Panc1 (cell line): ENCODE results near the gene TUBA1B. TPM values are rescaled to one million over a fixed set of nuclear protein-coding genes. Genes with fewer than 3 reads are reported as not detected.

Experiments
- ATAC-seq: fragments of 200-7000 bp; cut with Tn5 transposase; 2 replicates; pipeline ENCODE4 v1.9.1; 2020; ENCODE audit warnings: mild to moderate bottlenecking, moderate library complexity
- Bru-seq: library from RNA; stranded (reverse); fragments of 400-500 nt; gene quantifications from one replicate; lab custom pipeline; 2021; lab: Mats Ljungman, UMichigan
- BruChase-seq, 2 experiments: library from RNA; stranded (reverse); fragments of 400-500 nt; gene quantifications; one replicate each; lab custom pipeline; 2021; lab: Mats Ljungman, UMichigan
- BruUV-seq: library from RNA; stranded (reverse); fragments of 400-500 nt; replicated peaks from 2 replicates; lab custom pipeline; 2021; lab: Mats Ljungman, UMichigan
- CTCF ChIA-PET: fragments of 300-600 bp; sonication (Branson Sonifier 250); formaldehyde crosslinking; loops from one replicate; lab custom pipeline; 2022; ENCODE audit warnings: antibody characterized with exemption; lab: Charles Lee
- POLR2A ChIA-PET: fragments of 300-600 bp; sonication (Branson Sonifier 250); formaldehyde crosslinking; loops from one replicate; lab custom pipeline; 2022; ENCODE audit warnings: antibody characterized with exemption; lab: Charles Lee
- DNase-seq: peaks from one replicate; pipeline ENCODE4 v3.0.0-alpha.2; 2010; ENCODE audit warnings: low read depth, low spot score
- H3K27ac ChIP-seq: 2 replicates; pipeline ENCODE4 v1.5.1; 2011; ENCODE audit warnings: mild to moderate bottlenecking, low read length, inconsistent platforms
- H3K27me3 ChIP-seq: fragments of 200-500 bp; sonication (Bioruptor generic); 2 replicates; pipeline ENCODE4 v1.6.0; 2014; ENCODE audit warnings: low read length, inconsistent platforms; ENCODE audit not compliant: control insufficient read depth, insufficient read depth
- H3K36me3 ChIP-seq: fragments of 200-500 bp; sonication (Bioruptor generic); 2 replicates; pipeline ENCODE4 v1.5.1; 2014; ENCODE audit warnings: inconsistent platforms, mild to moderate bottlenecking, low read length, moderate library complexity; ENCODE audit not compliant: control insufficient read depth, insufficient read depth
- H3K4me1 ChIP-seq: 2 replicates; pipeline ENCODE4 v1.5.1; 2011; ENCODE audit warnings: inconsistent platforms, mild to moderate bottlenecking, low read length, moderate library complexity; ENCODE audit not compliant: control insufficient read depth, insufficient read depth
- H3K4me3 ChIP-seq, 2 experiments: 2 replicates each; pipeline ENCODE4 v1.5.1; 2011 to 2012; ENCODE audit warnings: low read depth in 2 of 2, low read length in 2 of 2, mild to moderate bottlenecking in 2 of 2, inconsistent platforms in 1 of 2, moderate library complexity in 1 of 2
- H3K9me3 ChIP-seq: fragments of 200-500 bp; sonication (Bioruptor generic); 2 replicates; pipeline ENCODE4 v1.5.1; 2014; ENCODE audit warnings: low read depth, mild to moderate bottlenecking, inconsistent platforms, low read length, moderate library complexity; ENCODE audit not compliant: control insufficient read depth, insufficient read depth
- CTCF ChIP-seq: fragments of 450-650 bp; IDR thresholded peaks from 2 replicates; pipeline ENCODE4 v1.5.1; 2017; ENCODE audit warnings: mild to moderate bottlenecking
- POLR2AphosphoS5 ChIP-seq: IDR thresholded peaks from 2 replicates; pipeline ENCODE4 v1.6.1; 2012; ENCODE audit warnings: mild to moderate bottlenecking, low read depth, low read length, moderate library complexity
- REST ChIP-seq, 2 experiments: IDR thresholded peaks; 2 replicates each; pipeline ENCODE4 v1.6.1; 2011 to 2012; ENCODE audit warnings: low read depth in 2 of 2, control low read depth in 1 of 2, low read length in 1 of 2, mild to moderate bottlenecking in 1 of 2, moderate library complexity in 1 of 2; ENCODE audit not compliant: insufficient read depth in 1 of 2
- SIN3A ChIP-seq: IDR thresholded peaks from 2 replicates; pipeline ENCODE4 v1.6.1; 2012; ENCODE audit warnings: low read depth, mild to moderate bottlenecking, low read length, moderate library complexity, borderline replicate concordance; ENCODE audit not compliant: insufficient read depth
- TCF7L2 ChIP-seq: IDR thresholded peaks from 2 replicates; pipeline ENCODE4 v1.6.1; 2011; ENCODE audit warnings: mild to moderate bottlenecking, low read depth, low read length, inconsistent platforms
- in situ Hi-C: cut with HindIII; loops from 2 replicates; pipeline ENCODE4 v1.10.0; 2016; ENCODE audit warnings: low sequenced_read_pairs, low pct_unique_long_range_greater_than_20kb
- intact Hi-C: fragments of 100-400 bp; cut with micrococcal nuclease; formaldehyde crosslinking; loops from one replicate; pipeline ENCODE4 v1.10.0; 2022; ENCODE audit not compliant: unreplicated experiment
- long read RNA-seq: library from polyadenylated mRNA; unstranded; transcript quantifications from one replicate; pipeline ENCODE4 v2.0.0, GENCODE V29; 2021; ENCODE audit not compliant: unreplicated experiment
- polyA plus RNA-seq: library from polyadenylated mRNA; unstranded; fragments of >200 nt; gene quantifications from one replicate; pipeline ENCODE4 v1.2.1, GENCODE V29; 2012; ENCODE audit warnings: missing spikeins; ENCODE audit not compliant: insufficient read length
- total RNA-seq: library from RNA; stranded (reverse); gene quantifications from one replicate; pipeline ENCODE4 v1.2.1, GENCODE V29; 2021; ENCODE audit not compliant: unreplicated experiment

TUBA1B gene
- total RNA-seq (1,275 TPM), Bru-seq, nascent RNA (percentile 99 among the genes with signal in this experiment), BruChase-seq, experiment 1, labeled RNA remaining after a 2-hour chase (percentile 100 among the genes with signal in this experiment), BruChase-seq, experiment 2, labeled RNA remaining after a 6-hour chase (percentile 100 among the genes with signal in this experiment)
- 1,220 TPM for polyA plus RNA-seq
- long read RNA-seq, transcript TUBA1B-202 (4 exons, 1,627 nt): major isoform, 593 of 1,495 reads
- long read RNA-seq, transcript TUBA1B-201 (3 exons, 3,198 nt): minor isoform, 63 of 1,495 reads
- long read RNA-seq, partial matches to known transcripts: 42 of 1,495 reads
- long read RNA-seq, other reads (novel, unspliced or antisense): 797 of 1,495 reads

DNA sequence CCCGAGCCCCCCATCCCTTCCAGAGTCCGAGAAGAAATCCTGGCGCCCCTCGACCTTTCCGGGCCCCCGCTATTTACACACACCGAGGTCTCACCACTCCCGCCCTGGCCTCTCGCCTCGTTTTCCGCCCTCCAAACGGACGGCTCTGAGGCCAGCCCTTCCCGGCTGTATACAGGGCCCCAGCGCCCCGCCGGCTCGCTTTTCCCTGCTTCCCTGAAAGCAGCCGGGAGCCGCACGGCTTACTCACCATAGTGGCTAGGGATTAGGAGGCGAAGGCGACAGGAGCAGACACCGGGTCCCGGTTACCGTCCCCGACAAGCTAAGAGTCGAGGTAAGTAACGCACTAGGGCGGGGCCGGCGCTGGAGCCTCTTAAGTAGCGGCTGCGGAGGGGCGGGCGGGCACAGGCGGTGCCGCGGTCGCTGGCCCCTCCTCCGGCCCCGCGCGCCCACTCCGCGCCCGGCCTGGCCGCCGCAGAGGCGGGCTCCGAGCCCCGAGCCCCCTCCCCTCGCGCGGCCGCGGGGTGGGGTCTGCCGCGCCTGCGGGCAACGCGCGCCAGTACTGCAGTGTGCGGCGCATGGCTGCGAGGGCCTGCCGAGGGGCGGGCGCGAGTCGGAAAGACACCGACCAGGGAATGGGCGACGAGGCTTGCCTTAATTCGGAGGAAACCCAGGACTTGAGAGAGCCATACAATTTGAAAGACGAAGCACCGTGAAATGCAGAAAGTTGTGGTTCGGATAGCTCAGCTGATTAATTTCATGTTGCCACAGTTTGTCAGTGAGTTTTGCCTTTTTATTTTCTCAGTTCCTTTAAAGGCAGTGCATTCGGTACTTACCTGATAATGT, at the start of gene TUBA1B:
Gene TUBA1B (minus strand): TSS at position 345 of the 843 bp plus-strand sequence. CDS start 95 bp downstream, at position 250.
- peak; percentile 88 for ATAC-seq
- no TSS peak for BruUV-seq

More for the DNA sequence above, at the start of gene TUBA1B:
- ChIA-PET CTCF (interaction anchor here (0.6 to 1.4 kb wide), 8 partner anchors 9 to 1056 kb away, joined by 3 to 7 read pairs (median 3); no protein-coding TSS in a partner anchor), POLR2A (interaction anchor here (0.6 to 1.3 kb wide), 10 partner anchors 21 to 283 kb away, joined by 3 to 7 read pairs (median 3); no protein-coding TSS in a partner anchor)
- in situ Hi-C loops: no loop called here
- Histone ChIP-seq H3K27ac (peak within 1 kb of the TSS; percentile 100), H3K9me3 (no peaks in the 10 kb centered on the region), H3K4me3 (peak within 1 kb of the TSS; percentile 97 to 100), H3K4me1 (peaks cover 14% of the 10 kb centered on the region), H3K27me3 (no peaks in the 10 kb centered on the region), H3K36me3 (peaks cover 14% of the 10 kb centered on the region)
- intact Hi-C loops: loop anchor here (10.0 kb wide), 1 partner anchor 104 kb away; no protein-coding TSS in a partner anchor
- peak; percentile 38 for DNase-seq
- TF ChIP-seq TCF7L2 (peak; percentile 12; the same call in 1 of the 2 replicates), CTCF (no peak), POLR2AphosphoS5 (peak; percentile 98), SIN3A (no peak; the same call in 1 of the 2 replicates), REST (IDR thresholded peaks at IDR 0.05; ENCODE audit: insufficient read depth in 1 of 2, low read depth in 2 of 2, low read length in 1 of 2) (peak in 1 of 2 experiments; percentile 18; a peak in 1 of 4 replicates)
